Activated CD8-positive, alpha-beta memory T cell treated with anti-CD3 and anti-CD28 coated beads for 48 hours (primary cell): Measurements from ENCODE around the gene TNFRSF1A.
"Not testable (repeated sequence)": the region's sequence is repeated elsewhere in the genome, so short reads cannot be mapped to it uniquely, and the experiment has no call there.

Experiments
- DNase-seq, 3 experiments: peaks; one replicate each; pipeline ENCODE4 v3.0.0-alpha.2; 2020; ENCODE audit warnings: low read depth in 2 of 3, low spot score in 2 of 3

Gene TNFRSF1A

GRCh38 chr12:6307529-6307928 is 34.3 kb downstream of the TNFRSF1A start:
- no peak for DNase-seq

- no peak for DNase-seq
These were observed 35.2 kb downstream of the TNFRSF1A start for GRCh38 chr12:6306599-6307220.

- DNase-seq = no peak
These were observed 35.7 kb downstream of the TNFRSF1A start for GRCh38 chr12:6306151-6306550.

- no peak for DNase-seq
These were observed 38.8 kb downstream of the TNFRSF1A start for GRCh38 chr12:6303071-6303470.

GRCh38 chr12:6302621-6303020 is 39.3 kb downstream of the TNFRSF1A start:
- DNase-seq = no peak

GRCh38 chr12:6301721-6302120 is 40.2 kb downstream of the TNFRSF1A start:
- DNase-seq = no peak

GRCh38 chr12:6297170-6297569 is 44.7 kb downstream of the TNFRSF1A start:
- DNase-seq = no peak

GRCh38 chr12:6295094-6295811 is 46.6 kb downstream of the TNFRSF1A start:
- no peak for DNase-seq

GRCh38 chr12:6294156-6295093 is 47.5 kb downstream of the TNFRSF1A start:
- DNase-seq = no peak

GRCh38 chr12:6292606-6293005 is 49.3 kb downstream of the TNFRSF1A start:
- no peak for DNase-seq

- not testable (repeated sequence) for DNase-seq
These were observed 52.0 kb downstream of the TNFRSF1A start for GRCh38 chr12:6289906-6290305.

GRCh38 chr12:6289081-6289480 is 52.8 kb downstream of the TNFRSF1A start:
- not testable (repeated sequence) for DNase-seq

- no peak for DNase-seq
These were observed 53.6 kb downstream of the TNFRSF1A start for GRCh38 chr12:6288235-6288634.

GRCh38 chr12:6285532-6286306 is 56.2 kb downstream of the TNFRSF1A start:
- DNase-seq = no peak

GRCh38 chr12:6285063-6285477 is 56.8 kb downstream of the TNFRSF1A start:
- DNase-seq = peak in 2 of 3 experiments; percentile 17 to 46

- no peak for DNase-seq
These were observed 57.6 kb downstream of the TNFRSF1A start for GRCh38 chr12:6284273-6284672.

- no peak for DNase-seq
These were observed 59.4 kb downstream of the TNFRSF1A start for GRCh38 chr12:6282453-6282840.

GRCh38 chr12:6281081-6281809 is 60.6 kb downstream of the TNFRSF1A start:
- no peak for DNase-seq

GRCh38 chr12:6280672-6281071 is 61.2 kb downstream of the TNFRSF1A start:
- no peak for DNase-seq

GRCh38 chr12:6280053-6280469 is 61.8 kb downstream of the TNFRSF1A start:
- DNase-seq = no peak
